WTC11 (cell line): ENCODE data around the gene ZNF565. TPM values are rescaled to one million over a fixed set of nuclear protein-coding genes. Genes with fewer than 3 reads are reported as not detected.

Experiments
- ATAC-seq: fragments of 200-7000 bp; cut with Tn5 transposase; 2 replicates; pipeline ENCODE4 v1.10.0; 2021; ENCODE audit warnings: mild to moderate bottlenecking, moderate library complexity
- CTCF ChIA-PET: fragments of 300-600 bp; sonication (Branson Sonifier 250); formaldehyde crosslinking; loops from one replicate; lab custom pipeline; 2021; ENCODE audit warnings: antibody characterized with exemption; lab: Charles Lee
- POLR2A ChIA-PET: fragments of 350-600 bp; sonication (Branson Sonifier 250); formaldehyde crosslinking; loops from one replicate; lab custom pipeline; 2021; ENCODE audit warnings: antibody characterized with exemption; lab: Charles Lee
- DNase-seq: peaks from one replicate; pipeline ENCODE4 v3.0.0; 2021; ENCODE audit warnings: low spot score
- H3K27ac Mint-ChIP-seq: 2 replicates; pipeline ENCODE4 v1.8.0; 2021; ENCODE audit warnings: mixed read lengths
- H3K27me3 Mint-ChIP-seq: 2 replicates; pipeline ENCODE4 v1.8.0; 2021; ENCODE audit warnings: low read depth, mild to moderate bottlenecking, moderate library complexity, mixed read lengths
- H3K36me3 Mint-ChIP-seq: 2 replicates; pipeline ENCODE4 v1.8.0; 2021; ENCODE audit warnings: mixed read lengths
- H3K4me1 Mint-ChIP-seq: 2 replicates; pipeline ENCODE4 v1.8.0; 2022; ENCODE audit warnings: mixed read lengths
- H3K4me3 Mint-ChIP-seq: 2 replicates; pipeline ENCODE4 v1.8.0; 2021; ENCODE audit warnings: mild to moderate bottlenecking, moderate library complexity, mixed read lengths
- H3K9me3 Mint-ChIP-seq: 2 replicates; pipeline ENCODE4 v1.8.0; 2021; ENCODE audit warnings: mixed read lengths
- FOXJ3 ChIP-seq: sonication (generic); formaldehyde crosslinking; IDR thresholded peaks from 2 replicates; pipeline ENCODE4 v1.9.0; 2021; ENCODE audit warnings: missing genetic modification reagents, mild to moderate bottlenecking, borderline replicate concordance
- GTF2I ChIP-seq: fragments of 250-450 bp; sonication (Bioruptor Pico); conservative IDR thresholded peaks from 2 replicates; pipeline ENCODE4 v1.4.0; 2021; ENCODE audit warnings: mild to moderate bottlenecking
- IRF2 ChIP-seq: sonication (generic); formaldehyde crosslinking; IDR thresholded peaks from 2 replicates; pipeline ENCODE4 v1.8.0; 2022; ENCODE audit warnings: low read depth, missing genetic modification reagents, borderline replicate concordance
- PRDM15 ChIP-seq: sonication (generic); formaldehyde crosslinking; IDR thresholded peaks from 2 replicates; pipeline ENCODE4 v1.8.0; 2022; ENCODE audit warnings: missing genetic modification reagents
- RORB ChIP-seq: fragments of 250-450 bp; sonication (Bioruptor Pico); IDR thresholded peaks from 2 replicates; pipeline ENCODE4 v1.9.0; 2021; ENCODE audit warnings: mild to moderate bottlenecking
- SMAD3 ChIP-seq: sonication (generic); formaldehyde crosslinking; IDR thresholded peaks from 2 replicates; pipeline ENCODE4 v1.8.0; 2022; ENCODE audit warnings: missing genetic modification reagents, mild to moderate bottlenecking, borderline replicate concordance
- SOX15 ChIP-seq: fragments of 250-450 bp; sonication (Bioruptor Pico); IDR thresholded peaks from 2 replicates; pipeline ENCODE4 v1.9.0; 2021; ENCODE audit warnings: mild to moderate bottlenecking
- SP1 ChIP-seq: sonication (generic); formaldehyde crosslinking; conservative IDR thresholded peaks from 2 replicates; pipeline ENCODE4 v1.8.1; 2022; ENCODE audit warnings: missing genetic modification reagents
- STAT6 ChIP-seq: sonication (generic); formaldehyde crosslinking; conservative IDR thresholded peaks from 2 replicates; pipeline ENCODE4 v1.8.1; 2023; ENCODE audit warnings: mild to moderate bottlenecking, low read depth, missing genetic modification reagents, moderate library complexity
- ZNF423 ChIP-seq: fragments of 250-450 bp; sonication (Bioruptor Pico); IDR thresholded peaks from 2 replicates; pipeline ENCODE4 v2.1.2; 2022; ENCODE audit warnings: mild to moderate bottlenecking, moderate library complexity
- total RNA-seq: library from RNA; stranded (reverse); gene quantifications from 3 replicates; pipeline ENCODE4 v1.2.3, GENCODE V29; 2021
- TF ChIP-seq, protein P1 (sequence below): sonication (generic); formaldehyde crosslinking; IDR thresholded peaks from 2 replicates; pipeline ENCODE4 v1.8.0; 2022; ENCODE audit warnings: mild to moderate bottlenecking, missing genetic modification reagents
- TF ChIP-seq, protein P2 (sequence below): sonication (generic); formaldehyde crosslinking; IDR thresholded peaks from 2 replicates; pipeline ENCODE4 v1.8.1; 2023; ENCODE audit warnings: mild to moderate bottlenecking, missing genetic modification reagents, borderline replicate concordance
- TF ChIP-seq, protein P3 (sequence below): sonication (generic); formaldehyde crosslinking; IDR thresholded peaks from 2 replicates; pipeline ENCODE4 v1.8.0; 2023; ENCODE audit warnings: mild to moderate bottlenecking, missing genetic modification reagents
- TF ChIP-seq, protein P4 (sequence below): sonication (generic); formaldehyde crosslinking; IDR thresholded peaks from 2 replicates; pipeline ENCODE4 v1.8.1; 2022; ENCODE audit warnings: mild to moderate bottlenecking, missing genetic modification reagents, moderate library complexity, borderline replicate concordance

The ZNF565 gene
- total RNA-seq, 1 experiment from 2014 or later: 3.0 TPM

DNA sequence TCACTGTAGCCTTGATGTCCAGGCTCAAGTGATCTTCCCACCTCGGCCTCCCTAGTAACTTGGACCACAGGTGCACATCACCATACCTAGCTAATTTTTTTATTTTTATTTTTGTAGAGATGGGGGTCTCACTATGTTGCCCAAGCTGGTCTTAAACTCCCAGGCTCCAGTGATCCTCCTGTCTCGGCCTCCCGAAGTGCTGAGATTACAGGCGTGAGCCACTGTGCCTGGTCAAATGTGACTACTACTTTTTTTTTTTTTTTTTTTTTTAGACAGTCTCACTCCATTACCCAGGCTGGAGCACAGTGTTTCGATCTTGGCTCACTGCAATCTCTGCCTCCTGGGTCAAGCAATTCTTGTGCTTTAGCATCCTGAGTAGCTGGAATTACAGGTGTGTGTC is 41.6 kb downstream of the ZNF565 start:
- Mint-ChIP-seq H3K4me3 (no peak overlapping the region), H3K36me3 (no peaks in the 10 kb centered on the region), H3K27me3 (peaks cover 12% of the 10 kb centered on the region), H3K9me3 (no peaks in the 10 kb centered on the region), H3K27ac (no peak overlapping the region), H3K4me1 (0 out of 2 replicates have a peak, but pooled peaks cover 7% of the 10 kb centered on the region)
- POLR2A ChIA-PET: no interaction called here
- DNase-seq: no peak
- ATAC-seq: no peak
- CTCF ChIA-PET: interaction anchor here (0.8 to 2.0 kb wide), 2 partner anchors 24 to 45 kb away, joined by 3 to 10 read pairs; no protein-coding TSS in a partner anchor
- TF ChIP-seq ZNF423 (CRISPR knock-in tag) (no peak), SMAD3 (CRISPR knock-in tag) (no peak), FOXJ3 (CRISPR knock-in tag) (no peak), SOX15 (no peak), RORB (CRISPR knock-in tag) (no peak), STAT6 (no peak), SP1 (CRISPR knock-in tag) (no peak), IRF2 (CRISPR knock-in tag) (no peak), PRDM15 (CRISPR knock-in tag) (no peak), GTF2I (no peak)
- TF ChIP-seq, protein P1, sequence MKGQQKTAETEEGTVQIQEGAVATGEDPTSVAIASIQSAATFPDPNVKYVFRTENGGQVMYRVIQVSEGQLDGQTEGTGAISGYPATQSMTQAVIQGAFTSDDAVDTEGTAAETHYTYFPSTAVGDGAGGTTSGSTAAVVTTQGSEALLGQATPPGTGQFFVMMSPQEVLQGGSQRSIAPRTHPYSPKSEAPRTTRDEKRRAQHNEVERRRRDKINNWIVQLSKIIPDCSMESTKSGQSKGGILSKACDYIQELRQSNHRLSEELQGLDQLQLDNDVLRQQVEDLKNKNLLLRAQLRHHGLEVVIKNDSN (CRISPR knock-in tag): no peak
- TF ChIP-seq, protein P2, sequence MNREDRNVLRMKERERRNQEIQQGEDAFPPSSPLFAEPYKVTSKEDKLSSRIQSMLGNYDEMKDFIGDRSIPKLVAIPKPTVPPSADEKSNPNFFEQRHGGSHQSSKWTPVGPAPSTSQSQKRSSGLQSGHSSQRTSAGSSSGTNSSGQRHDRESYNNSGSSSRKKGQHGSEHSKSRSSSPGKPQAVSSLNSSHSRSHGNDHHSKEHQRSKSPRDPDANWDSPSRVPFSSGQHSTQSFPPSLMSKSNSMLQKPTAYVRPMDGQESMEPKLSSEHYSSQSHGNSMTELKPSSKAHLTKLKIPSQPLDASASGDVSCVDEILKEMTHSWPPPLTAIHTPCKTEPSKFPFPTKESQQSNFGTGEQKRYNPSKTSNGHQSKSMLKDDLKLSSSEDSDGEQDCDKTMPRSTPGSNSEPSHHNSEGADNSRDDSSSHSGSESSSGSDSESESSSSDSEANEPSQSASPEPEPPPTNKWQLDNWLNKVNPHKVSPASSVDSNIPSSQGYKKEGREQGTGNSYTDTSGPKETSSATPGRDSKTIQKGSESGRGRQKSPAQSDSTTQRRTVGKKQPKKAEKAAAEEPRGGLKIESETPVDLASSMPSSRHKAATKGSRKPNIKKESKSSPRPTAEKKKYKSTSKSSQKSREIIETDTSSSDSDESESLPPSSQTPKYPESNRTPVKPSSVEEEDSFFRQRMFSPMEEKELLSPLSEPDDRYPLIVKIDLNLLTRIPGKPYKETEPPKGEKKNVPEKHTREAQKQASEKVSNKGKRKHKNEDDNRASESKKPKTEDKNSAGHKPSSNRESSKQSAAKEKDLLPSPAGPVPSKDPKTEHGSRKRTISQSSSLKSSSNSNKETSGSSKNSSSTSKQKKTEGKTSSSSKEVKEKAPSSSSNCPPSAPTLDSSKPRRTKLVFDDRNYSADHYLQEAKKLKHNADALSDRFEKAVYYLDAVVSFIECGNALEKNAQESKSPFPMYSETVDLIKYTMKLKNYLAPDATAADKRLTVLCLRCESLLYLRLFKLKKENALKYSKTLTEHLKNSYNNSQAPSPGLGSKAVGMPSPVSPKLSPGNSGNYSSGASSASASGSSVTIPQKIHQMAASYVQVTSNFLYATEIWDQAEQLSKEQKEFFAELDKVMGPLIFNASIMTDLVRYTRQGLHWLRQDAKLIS (CRISPR knock-in tag): no peak
- TF ChIP-seq, protein P3, sequence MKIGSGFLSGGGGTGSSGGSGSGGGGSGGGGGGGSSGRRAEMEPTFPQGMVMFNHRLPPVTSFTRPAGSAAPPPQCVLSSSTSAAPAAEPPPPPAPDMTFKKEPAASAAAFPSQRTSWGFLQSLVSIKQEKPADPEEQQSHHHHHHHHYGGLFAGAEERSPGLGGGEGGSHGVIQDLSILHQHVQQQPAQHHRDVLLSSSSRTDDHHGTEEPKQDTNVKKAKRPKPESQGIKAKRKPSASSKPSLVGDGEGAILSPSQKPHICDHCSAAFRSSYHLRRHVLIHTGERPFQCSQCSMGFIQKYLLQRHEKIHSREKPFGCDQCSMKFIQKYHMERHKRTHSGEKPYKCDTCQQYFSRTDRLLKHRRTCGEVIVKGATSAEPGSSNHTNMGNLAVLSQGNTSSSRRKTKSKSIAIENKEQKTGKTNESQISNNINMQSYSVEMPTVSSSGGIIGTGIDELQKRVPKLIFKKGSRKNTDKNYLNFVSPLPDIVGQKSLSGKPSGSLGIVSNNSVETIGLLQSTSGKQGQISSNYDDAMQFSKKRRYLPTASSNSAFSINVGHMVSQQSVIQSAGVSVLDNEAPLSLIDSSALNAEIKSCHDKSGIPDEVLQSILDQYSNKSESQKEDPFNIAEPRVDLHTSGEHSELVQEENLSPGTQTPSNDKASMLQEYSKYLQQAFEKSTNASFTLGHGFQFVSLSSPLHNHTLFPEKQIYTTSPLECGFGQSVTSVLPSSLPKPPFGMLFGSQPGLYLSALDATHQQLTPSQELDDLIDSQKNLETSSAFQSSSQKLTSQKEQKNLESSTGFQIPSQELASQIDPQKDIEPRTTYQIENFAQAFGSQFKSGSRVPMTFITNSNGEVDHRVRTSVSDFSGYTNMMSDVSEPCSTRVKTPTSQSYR (CRISPR knock-in tag): no peak
- TF ChIP-seq, protein P4, sequence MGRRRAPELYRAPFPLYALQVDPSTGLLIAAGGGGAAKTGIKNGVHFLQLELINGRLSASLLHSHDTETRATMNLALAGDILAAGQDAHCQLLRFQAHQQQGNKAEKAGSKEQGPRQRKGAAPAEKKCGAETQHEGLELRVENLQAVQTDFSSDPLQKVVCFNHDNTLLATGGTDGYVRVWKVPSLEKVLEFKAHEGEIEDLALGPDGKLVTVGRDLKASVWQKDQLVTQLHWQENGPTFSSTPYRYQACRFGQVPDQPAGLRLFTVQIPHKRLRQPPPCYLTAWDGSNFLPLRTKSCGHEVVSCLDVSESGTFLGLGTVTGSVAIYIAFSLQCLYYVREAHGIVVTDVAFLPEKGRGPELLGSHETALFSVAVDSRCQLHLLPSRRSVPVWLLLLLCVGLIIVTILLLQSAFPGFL (CRISPR knock-in tag): no peak
